ENCODE data around the gene TMEM74B. TPM values are rescaled to one million over a fixed set of nuclear protein-coding genes. Genes with fewer than 3 reads are reported as not detected.

Gene TMEM74B
- total RNA-seq, 1 experiment from 2014 or later = 6.3 TPM

DNA sequence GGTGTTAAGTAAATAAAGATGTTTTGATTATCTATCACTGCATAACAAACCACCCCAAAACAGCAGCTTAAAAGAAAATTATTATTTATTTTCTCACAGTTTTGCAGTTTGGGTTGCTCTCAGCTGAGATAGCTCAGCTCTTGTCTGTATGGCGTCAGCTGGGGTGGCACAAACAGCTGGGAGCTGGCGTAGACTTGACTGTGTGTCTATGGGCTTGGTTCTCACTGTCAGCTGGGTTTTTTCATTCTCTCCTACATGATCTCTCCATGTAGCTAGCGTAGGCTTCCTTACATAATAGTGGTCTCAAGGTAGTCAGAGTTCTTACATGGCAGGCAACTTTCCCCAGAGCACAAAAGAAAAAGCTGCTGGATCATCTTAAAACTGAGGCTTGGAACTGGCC lies 6.5 kb upstream of the TMEM74B start:
- no peaks in the 10 kb centered on the region for H4K20me1 ChIP-seq (ENCODE audit: low read length)
- H3K27me3 ChIP-seq (ENCODE audit: low read length) = peaks cover 36% of the 10 kb centered on the region
- intact Hi-C loops (cut with micrococcal nuclease) = no loop called here
- H3K4me3 ChIP-seq (ENCODE audit: low read length) = no peak overlapping the region
- no peaks in the 10 kb centered on the region for H3K36me3 ChIP-seq (ENCODE audit: low read depth, low read length)
- H3K9ac ChIP-seq (ENCODE audit: low read length) = no peak overlapping the region
- no peaks in the 10 kb centered on the region for H3K79me2 ChIP-seq (ENCODE audit: low read length)
- no peak overlapping the region for H3K27ac ChIP-seq (ENCODE audit: low read length)
- no peak overlapping the region for H3K4me2 ChIP-seq (ENCODE audit: low read length)
- H3K9me3 ChIP-seq (ENCODE audit: low read length) = no peaks in the 10 kb centered on the region
- no peaks in the 10 kb centered on the region for H3K9me2 ChIP-seq (replicated peaks; ENCODE audit: low read length)
- no peaks in the 10 kb centered on the region for H3K4me1 ChIP-seq (ENCODE audit: insufficient read depth, low read length)
- ATAC-seq (no peak), DNase-seq (no peak)
- no peaks in the 10 kb centered on the region for H3F3A ChIP-seq (ENCODE audit: low read length, unreplicated experiment)
- BruUV-seq (replicated peaks) = no TSS peak
- CTCF ChIA-PET = no interaction called here
- no peak overlapping the region for H2AFZ ChIP-seq (ENCODE audit: low read length)
- POLR2A ChIA-PET (ENCODE audit: unreplicated experiment) = interaction anchor here (0.6 kb wide), 1 partner anchor 12 kb away, joined by 3 read pairs; no protein-coding TSS in a partner anchor
- no peak for TF ChIP-seq CTCF (conservative IDR thresholded peaks at IDR 0.05; ENCODE audit: low read depth, low read length)
- no peak for TF ChIP-seq EZH2 (IDR thresholded peaks at IDR 0.05; ENCODE audit: low read length, unreplicated experiment)
- TF ChIP-seq EZH2phosphoT487 (IDR thresholded peaks at IDR 0.05; ENCODE audit: borderline replicate concordance, low read length) = no peak

- Histone ChIP-seq H3K27ac (ENCODE audit: low read length) (no peak overlapping the region), H3F3A (ENCODE audit: low read length, unreplicated experiment) (no peaks in the 10 kb centered on the region), H4K20me1 (ENCODE audit: low read length) (no peaks in the 10 kb centered on the region), H3K27me3 (ENCODE audit: low read length) (peaks cover 31% of the 10 kb centered on the region), H3K9me3 (ENCODE audit: low read length) (no peaks in the 10 kb centered on the region), H3K9ac (ENCODE audit: low read length) (no peak overlapping the region), H3K4me1 (ENCODE audit: insufficient read depth, low read length) (0 out of 2 replicates have a peak, but pooled peaks cover 3% of the 10 kb centered on the region), H3K36me3 (ENCODE audit: low read depth, low read length) (no peaks in the 10 kb centered on the region), H2AFZ (ENCODE audit: low read length) (no peak overlapping the region), H3K79me2 (ENCODE audit: low read length) (no peaks in the 10 kb centered on the region), H3K9me2 (replicated peaks; ENCODE audit: low read length) (no peaks in the 10 kb centered on the region), H3K4me3 (ENCODE audit: low read length) (no peak overlapping the region), H3K4me2 (ENCODE audit: low read length) (no peak overlapping the region)
- intact Hi-C loops (cut with micrococcal nuclease) = no loop called here
- no peak for TF ChIP-seq EZH2phosphoT487 (IDR thresholded peaks at IDR 0.05; ENCODE audit: borderline replicate concordance, low read length)
- no peak for TF ChIP-seq EZH2 (IDR thresholded peaks at IDR 0.05; ENCODE audit: low read length, unreplicated experiment)
- TF ChIP-seq CTCF (conservative IDR thresholded peaks at IDR 0.05; ENCODE audit: low read depth, low read length) = no peak
- no peak for DNase-seq
- ChIA-PET POLR2A (ENCODE audit: unreplicated experiment) (no interaction called here), CTCF (no interaction called here)
- ATAC-seq = no peak
- no TSS peak for BruUV-seq (replicated peaks)
These were observed 6.1 kb upstream of the TMEM74B start for GRCh38 chr20:1190847-1191246.

DNA sequence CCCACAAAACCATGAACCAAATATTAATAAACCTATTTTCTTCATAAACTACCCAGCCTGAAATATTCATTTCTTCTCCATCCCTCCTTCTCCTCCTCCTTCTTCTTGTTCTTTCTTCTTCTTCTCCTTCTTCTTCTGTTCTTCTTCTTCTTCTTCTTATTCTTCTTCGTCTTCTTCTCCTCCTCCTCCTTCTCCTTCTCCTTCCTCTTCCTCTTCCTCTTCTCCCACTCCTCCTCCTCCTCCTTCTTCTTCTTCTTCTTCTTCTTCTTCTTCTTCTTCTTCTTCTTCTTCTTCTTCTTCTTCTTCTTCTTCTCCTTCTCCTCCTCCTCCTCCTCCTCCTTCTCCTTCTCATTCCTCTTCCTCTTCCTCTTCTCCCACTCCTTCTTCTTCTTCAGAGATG lies 5.0 kb upstream of the TMEM74B start:
- H3F3A ChIP-seq (ENCODE audit: low read length, unreplicated experiment) = no peaks in the 10 kb centered on the region
- H3K9me2 ChIP-seq (replicated peaks; ENCODE audit: low read length) = no peaks in the 10 kb centered on the region
- ATAC-seq (no peak), DNase-seq (no peak)
- H2AFZ ChIP-seq (ENCODE audit: low read length) = no peak overlapping the region
- no peak overlapping the region for H3K4me2 ChIP-seq (ENCODE audit: low read length)
- POLR2A ChIA-PET (ENCODE audit: unreplicated experiment) = no interaction called here
- H3K36me3 ChIP-seq (ENCODE audit: low read depth, low read length) = no peaks in the 10 kb centered on the region
- H3K4me3 ChIP-seq (ENCODE audit: low read length) = no peak overlapping the region
- intact Hi-C loops (cut with micrococcal nuclease) = loop anchor here (10.0 kb wide), 2 partner anchors 235 to 375 kb away; no protein-coding TSS in a partner anchor
- H3K9ac ChIP-seq (ENCODE audit: low read length) = no peak overlapping the region
- TF ChIP-seq EZH2 (IDR thresholded peaks at IDR 0.05; ENCODE audit: low read length, unreplicated experiment) = no peak
- no peak for TF ChIP-seq EZH2phosphoT487 (IDR thresholded peaks at IDR 0.05; ENCODE audit: borderline replicate concordance, low read length)
- TF ChIP-seq CTCF (conservative IDR thresholded peaks at IDR 0.05; ENCODE audit: low read depth, low read length) = no peak
- no peaks in the 10 kb centered on the region for H4K20me1 ChIP-seq (ENCODE audit: low read length)
- peaks cover 28% of the 10 kb centered on the region for H3K27me3 ChIP-seq (ENCODE audit: low read length)
- H3K79me2 ChIP-seq (ENCODE audit: low read length) = no peaks in the 10 kb centered on the region
- CTCF ChIA-PET = no interaction called here
- no peaks in the 10 kb centered on the region for H3K9me3 ChIP-seq (ENCODE audit: low read length)
- H3K27ac ChIP-seq (ENCODE audit: low read length) = no peak overlapping the region
- no TSS peak for BruUV-seq (replicated peaks)
- H3K4me1 ChIP-seq (ENCODE audit: insufficient read depth, low read length) = 0 out of 2 replicates have a peak, but pooled peaks cover 4% of the 10 kb centered on the region

Data from PC-3 (cell line).